ENCODE measurements around the gene HOMER2. TPM values are rescaled to one million over a fixed set of nuclear protein-coding genes. Genes with fewer than 3 reads are reported as not detected.

Gene HOMER2
- total and polyA plus RNA-seq, 2 experiments from 2014 or later = 24.4 to 54.5 TPM

GRCh38 chr15:82979726-82980125 is 27.2 kb upstream of the HOMER2 start:
- no peak for TF ChIP-seq CTCF (IDR thresholded peaks at IDR 0.05; ENCODE audit: low read depth, low read length)
- Histone ChIP-seq H3K4me3 (no peak overlapping the region), H3K27ac (no peak overlapping the region), H3K4me1 (ENCODE audit: low read depth) (peaks cover 21% of the 10 kb centered on the region), H3K36me3 (no peaks in the 10 kb centered on the region), H3K9me3 (ENCODE audit: low read depth) (no peaks in the 10 kb centered on the region), H3K27me3 (no peaks in the 10 kb centered on the region)
- no peak for DNase-seq (ENCODE audit: low read depth in 1 of 2, low spot score in 1 of 2)

- no peak for DNase-seq (ENCODE audit: low read depth in 1 of 2, low spot score in 1 of 2)
- H3K36me3 ChIP-seq = no peaks in the 10 kb centered on the region
- H3K9me3 ChIP-seq (ENCODE audit: low read depth) = no peaks in the 10 kb centered on the region
- no peak overlapping the region for H3K27ac ChIP-seq
- peaks cover 21% of the 10 kb centered on the region for H3K4me1 ChIP-seq (ENCODE audit: low read depth)
- no peaks in the 10 kb centered on the region for H3K27me3 ChIP-seq
- no peak overlapping the region for H3K4me3 ChIP-seq
- no peak for TF ChIP-seq CTCF (IDR thresholded peaks at IDR 0.05; ENCODE audit: low read depth, low read length)
Observed at GRCh38 chr15:82978438-82978837, 25.9 kb upstream of the HOMER2 start.

- TF ChIP-seq CTCF (IDR thresholded peaks at IDR 0.05; ENCODE audit: low read depth, low read length) = no peak
- Histone ChIP-seq H3K4me1 (ENCODE audit: low read depth) (peaks cover 18% of the 10 kb centered on the region), H3K27me3 (no peaks in the 10 kb centered on the region), H3K9me3 (ENCODE audit: low read depth) (no peaks in the 10 kb centered on the region), H3K36me3 (no peaks in the 10 kb centered on the region), H3K4me3 (no peak overlapping the region), H3K27ac (no peak overlapping the region)
- no peak for DNase-seq (ENCODE audit: low read depth in 1 of 2, low spot score in 1 of 2)
Observed at GRCh38 chr15:82977076-82977475, 24.6 kb upstream of the HOMER2 start.

- Histone ChIP-seq H3K9me3 (ENCODE audit: low read depth) (no peaks in the 10 kb centered on the region), H3K4me3 (no peak overlapping the region), H3K27me3 (no peaks in the 10 kb centered on the region), H3K27ac (no peak overlapping the region), H3K4me1 (ENCODE audit: low read depth) (peaks cover 22% of the 10 kb centered on the region), H3K36me3 (no peaks in the 10 kb centered on the region)
- TF ChIP-seq CTCF (IDR thresholded peaks at IDR 0.05; ENCODE audit: low read depth, low read length) = no peak
- no peak for DNase-seq (ENCODE audit: low read depth in 1 of 2, low spot score in 1 of 2)
Observed at GRCh38 chr15:82972990-82973389, 20.5 kb upstream of the HOMER2 start.

- no peak for TF ChIP-seq CTCF (IDR thresholded peaks at IDR 0.05; ENCODE audit: low read depth, low read length)
- Histone ChIP-seq H3K36me3 (no peaks in the 10 kb centered on the region), H3K27ac (no peak overlapping the region), H3K27me3 (no peaks in the 10 kb centered on the region), H3K4me1 (ENCODE audit: low read depth) (peaks cover 22% of the 10 kb centered on the region), H3K4me3 (no peak overlapping the region), H3K9me3 (ENCODE audit: low read depth) (no peaks in the 10 kb centered on the region)
- DNase-seq (ENCODE audit: low read depth in 1 of 2, low spot score in 1 of 2) = no peak
Observed at GRCh38 chr15:82971218-82971984, 18.9 kb upstream of the HOMER2 start.
